ENCODE data around the gene SLC38A6.

DNA sequence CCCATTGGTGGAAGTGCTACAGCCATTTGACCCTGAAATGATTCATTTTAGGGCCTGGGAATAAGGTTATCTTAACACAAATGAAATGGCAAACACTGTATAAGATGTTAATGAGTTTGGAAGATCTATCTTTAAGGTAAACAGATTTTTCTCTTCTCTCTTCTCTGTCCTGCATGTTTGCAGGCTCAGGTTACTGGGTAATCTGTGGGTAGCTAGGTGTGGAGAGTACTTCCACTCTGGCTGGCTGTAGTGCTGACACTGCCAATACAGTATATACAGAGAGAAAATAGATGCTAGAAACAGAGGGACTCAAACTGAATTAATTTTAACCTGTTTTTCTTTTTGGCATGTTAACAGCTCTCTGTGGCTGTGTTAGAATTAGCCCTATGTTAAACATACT, 84.6 kb downstream of the SLC38A6 start:
- TF ChIP-seq, protein P1, sequence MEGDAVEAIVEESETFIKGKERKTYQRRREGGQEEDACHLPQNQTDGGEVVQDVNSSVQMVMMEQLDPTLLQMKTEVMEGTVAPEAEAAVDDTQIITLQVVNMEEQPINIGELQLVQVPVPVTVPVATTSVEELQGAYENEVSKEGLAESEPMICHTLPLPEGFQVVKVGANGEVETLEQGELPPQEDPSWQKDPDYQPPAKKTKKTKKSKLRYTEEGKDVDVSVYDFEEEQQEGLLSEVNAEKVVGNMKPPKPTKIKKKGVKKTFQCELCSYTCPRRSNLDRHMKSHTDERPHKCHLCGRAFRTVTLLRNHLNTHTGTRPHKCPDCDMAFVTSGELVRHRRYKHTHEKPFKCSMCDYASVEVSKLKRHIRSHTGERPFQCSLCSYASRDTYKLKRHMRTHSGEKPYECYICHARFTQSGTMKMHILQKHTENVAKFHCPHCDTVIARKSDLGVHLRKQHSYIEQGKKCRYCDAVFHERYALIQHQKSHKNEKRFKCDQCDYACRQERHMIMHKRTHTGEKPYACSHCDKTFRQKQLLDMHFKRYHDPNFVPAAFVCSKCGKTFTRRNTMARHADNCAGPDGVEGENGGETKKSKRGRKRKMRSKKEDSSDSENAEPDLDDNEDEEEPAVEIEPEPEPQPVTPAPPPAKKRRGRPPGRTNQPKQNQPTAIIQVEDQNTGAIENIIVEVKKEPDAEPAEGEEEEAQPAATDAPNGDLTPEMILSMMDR (IDR thresholded peaks at IDR 0.05), result no peak
- TF ChIP-seq POLR2AphosphoS5 (IDR thresholded peaks at IDR 0.05) (no peak), POLR2A (IDR thresholded peaks at IDR 0.05; ENCODE audit: low read depth) (no peak)

Measured in esophagus muscularis mucosa (tissue), 3 donors.